Mesenteric fat pad (tissue), 1 donor: Measurements from ENCODE around the gene SLC4A11. TPM values are rescaled to one million over a fixed set of nuclear protein-coding genes. Genes with fewer than 3 reads are reported as not detected.

Experiments
- DNase-seq: peaks from one replicate; pipeline ENCODE4 v3.0.0-alpha.2; 2020; ENCODE audit warnings: low spot score
- long read RNA-seq: library from polyadenylated mRNA; unstranded; transcript quantifications from one replicate; pipeline ENCODE4 v2.0.0, GENCODE V29; 2020
- total RNA-seq: library from RNA; stranded (reverse); fragmentation: NEBNext Ultra II Directional; extraction: Animal tissue kit (Norgen Biotek cat#: 25700); gene quantifications from one replicate; pipeline ENCODE4 v1.2.1, GENCODE V29; 2021
- donor health status: DM: yes; HTN: yes; CAD: no.

The SLC4A11 gene
- total RNA-seq = 1.2 TPM
- long read RNA-seq = 0 reads

- no peak for DNase-seq
Measured at GRCh38 chr20:3239026-3239866, at the start of gene SLC4A11. TSS of gene SLC4A11 (minus strand) at chr20:3239190. CDS start at chr20:3239137, 53 bp downstream.

DNA sequence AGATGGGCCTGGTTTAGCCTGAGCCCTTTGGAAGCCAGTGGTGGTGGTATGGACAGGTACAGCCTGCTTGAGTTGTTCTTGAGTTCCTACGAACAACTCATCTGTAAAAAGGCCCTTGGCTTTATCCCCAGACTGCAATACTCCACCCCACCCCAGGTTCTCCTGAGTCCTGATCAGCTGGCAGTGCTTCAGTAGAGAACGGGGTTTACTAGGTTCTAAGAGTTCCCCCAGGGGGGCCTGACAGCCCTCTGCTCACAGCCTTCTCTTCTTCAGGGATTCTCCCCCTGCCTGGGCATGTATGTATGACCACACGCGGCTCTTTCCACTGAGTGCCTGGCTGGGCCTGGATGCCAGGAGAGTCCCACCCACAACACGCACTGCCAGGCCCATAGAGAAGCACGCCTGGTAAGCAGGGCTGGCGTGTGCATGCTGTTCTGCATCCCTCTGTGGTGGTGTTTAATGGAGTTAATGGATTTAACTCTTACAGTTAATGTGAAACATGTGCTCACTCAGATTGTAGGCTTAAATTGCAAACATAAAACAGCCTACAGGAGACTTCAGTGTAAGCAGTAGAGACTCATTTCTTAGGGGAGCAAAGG is 44.3 kb upstream of the SLC4A11 start:
- no peak for DNase-seq

DNA sequence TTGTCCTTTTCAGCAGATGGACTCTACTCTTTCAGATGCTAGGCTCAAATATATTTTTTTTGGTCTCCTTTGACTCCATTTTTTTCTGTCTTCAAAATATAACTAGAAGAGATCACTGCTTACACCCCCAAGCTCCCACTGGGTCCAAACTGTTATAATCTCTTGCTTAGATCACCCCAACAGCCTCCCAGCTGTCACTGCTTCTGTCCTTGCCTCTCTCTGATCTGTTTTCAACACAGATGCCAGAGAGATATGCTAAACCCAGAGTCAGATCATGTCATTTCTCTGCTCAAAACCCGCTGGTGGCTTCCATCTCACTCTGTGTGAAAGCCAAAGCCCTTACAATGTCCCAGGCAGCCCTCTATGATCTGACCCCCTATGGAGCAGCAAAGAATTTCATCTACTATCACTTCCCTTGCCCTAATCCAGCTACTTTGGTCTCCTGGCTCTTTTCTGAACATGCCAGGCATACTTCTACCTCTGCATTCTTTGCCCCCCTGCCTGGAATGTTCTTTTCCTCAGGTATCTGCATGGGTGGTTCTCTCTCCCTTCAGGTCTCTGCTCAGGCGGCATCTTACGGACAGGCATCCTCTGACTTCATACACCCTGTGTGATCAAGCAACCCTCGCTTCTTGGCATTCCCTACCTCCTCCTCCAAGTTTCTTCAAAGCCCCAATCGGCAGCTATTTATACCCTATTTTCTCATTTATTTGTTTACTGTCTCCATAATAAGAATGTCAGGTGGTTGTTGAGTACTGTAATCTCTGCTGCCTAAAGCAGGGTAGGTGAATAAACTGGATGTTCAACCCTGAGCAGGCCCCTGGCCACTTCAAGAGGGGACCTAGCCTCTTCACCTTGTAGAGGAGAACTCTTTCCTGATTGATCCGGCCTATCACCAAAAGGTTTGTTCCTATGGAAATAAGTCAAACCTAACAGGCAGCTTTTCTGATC is 43.6 kb upstream of the SLC4A11 start:
- DNase-seq = no peak

GRCh38 chr20:3281437-3281836 is 42.4 kb upstream of the SLC4A11 start:
- DNase-seq = no peak

DNA sequence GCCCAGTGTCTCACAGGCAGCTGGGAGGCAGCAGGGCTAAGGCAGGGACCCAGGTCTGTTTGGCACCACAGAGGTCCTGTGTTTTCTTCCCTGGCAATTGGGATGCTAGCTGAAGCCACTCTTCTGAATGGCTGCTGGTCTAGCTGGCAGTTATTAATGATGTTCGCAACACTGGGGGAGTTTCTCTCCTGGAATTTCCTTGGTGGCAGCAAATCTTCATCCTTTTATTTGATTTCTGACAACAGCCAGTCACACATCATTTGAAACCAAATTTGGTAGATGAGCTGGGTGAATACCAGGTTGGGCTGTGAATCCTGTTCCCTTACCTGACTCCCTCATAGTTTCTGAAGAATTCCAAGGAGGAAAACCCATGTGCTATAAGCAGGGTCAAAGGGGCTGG is 40.8 kb upstream of the SLC4A11 start:
- DNase-seq = no peak

DNA sequence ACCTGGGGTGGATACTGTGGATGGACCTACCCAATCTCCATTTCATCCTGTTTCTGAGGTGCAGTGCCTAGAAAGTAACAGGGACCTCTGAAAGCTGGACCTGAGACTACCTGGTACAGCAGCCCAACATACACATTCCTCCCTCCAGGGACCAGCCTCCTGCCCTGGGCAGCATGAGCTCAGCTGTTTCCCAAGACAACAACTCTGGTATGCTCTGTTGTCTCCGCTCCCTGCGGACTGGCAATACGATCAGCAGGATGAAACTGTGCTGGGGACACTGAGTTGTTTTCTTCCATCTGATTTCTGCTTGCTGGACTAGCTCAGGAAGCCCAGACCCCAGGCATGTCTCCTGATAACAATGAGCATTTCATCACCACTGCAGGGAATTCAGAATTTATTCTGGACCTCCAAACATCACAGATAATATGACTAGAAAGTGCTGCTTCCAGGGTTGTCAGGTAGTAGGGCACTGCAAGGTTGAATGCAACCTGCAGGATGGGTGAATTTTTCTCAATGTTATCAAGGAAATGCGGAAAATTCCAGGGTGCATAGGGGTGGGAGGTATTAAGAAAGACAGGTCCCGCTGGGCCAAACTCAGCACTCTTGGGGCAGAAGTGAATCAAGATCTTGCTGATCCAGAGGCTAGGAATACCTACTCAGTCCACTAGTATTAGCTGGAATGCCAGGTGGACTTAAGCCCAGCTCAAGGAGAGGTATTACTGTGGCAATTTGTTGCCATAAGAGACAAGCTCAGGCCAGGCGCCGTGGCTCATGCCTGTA is 38.9 kb upstream of the SLC4A11 start:
- no peak for DNase-seq

GRCh38 chr20:3276680-3277015 is 37.7 kb upstream of the SLC4A11 start:
- DNase-seq = no peak

GRCh38 chr20:3275966-3276679 is 37.1 kb upstream of the SLC4A11 start:
- no peak for DNase-seq

DNA sequence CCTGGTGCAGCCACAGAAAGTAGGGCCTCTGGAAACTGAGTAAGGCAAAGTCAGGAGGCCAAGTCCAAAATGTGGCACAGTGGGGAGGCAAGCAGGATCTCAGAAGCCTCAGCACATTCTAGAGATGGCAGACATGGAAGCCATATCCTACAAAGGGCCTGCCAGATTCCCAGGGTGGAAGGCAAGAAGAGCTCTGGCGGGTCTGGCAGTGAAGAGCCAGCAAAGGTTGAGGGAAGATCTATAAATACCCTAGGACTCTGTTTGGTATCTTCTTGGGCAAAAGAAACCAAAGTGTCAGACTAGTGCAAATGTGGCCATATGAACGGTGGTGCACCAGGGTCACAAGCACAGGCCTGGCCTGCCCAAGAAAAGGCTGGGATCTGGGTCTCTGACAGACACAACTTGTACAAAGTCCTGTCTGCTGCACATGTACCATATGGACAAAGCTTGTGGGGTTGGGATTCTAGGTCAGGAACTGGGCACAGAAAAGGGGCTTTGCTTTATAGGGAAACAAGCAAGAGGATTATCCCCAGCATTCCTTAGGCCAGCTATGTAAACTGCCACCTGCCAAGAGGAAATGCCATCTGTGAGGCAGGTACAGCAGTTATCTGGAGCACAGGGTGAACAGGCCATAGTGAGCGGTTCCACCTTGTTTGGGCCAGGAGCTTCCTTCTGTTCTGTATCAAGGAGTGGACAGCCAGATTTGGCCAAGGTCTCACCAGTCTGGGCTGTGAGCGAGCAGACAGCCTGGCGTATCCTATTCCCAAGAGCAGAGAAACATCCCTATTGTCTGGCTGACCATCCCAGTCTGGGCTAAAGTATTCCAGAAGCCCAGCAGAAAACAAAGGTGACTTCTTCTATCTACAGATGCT is 36.3 kb upstream of the SLC4A11 start:
- no peak for DNase-seq

GRCh38 chr20:3273371-3273770 is 34.4 kb upstream of the SLC4A11 start:
- no peak for DNase-seq

GRCh38 chr20:3270051-3270450 is 31.1 kb upstream of the SLC4A11 start:
- DNase-seq = no peak

DNA sequence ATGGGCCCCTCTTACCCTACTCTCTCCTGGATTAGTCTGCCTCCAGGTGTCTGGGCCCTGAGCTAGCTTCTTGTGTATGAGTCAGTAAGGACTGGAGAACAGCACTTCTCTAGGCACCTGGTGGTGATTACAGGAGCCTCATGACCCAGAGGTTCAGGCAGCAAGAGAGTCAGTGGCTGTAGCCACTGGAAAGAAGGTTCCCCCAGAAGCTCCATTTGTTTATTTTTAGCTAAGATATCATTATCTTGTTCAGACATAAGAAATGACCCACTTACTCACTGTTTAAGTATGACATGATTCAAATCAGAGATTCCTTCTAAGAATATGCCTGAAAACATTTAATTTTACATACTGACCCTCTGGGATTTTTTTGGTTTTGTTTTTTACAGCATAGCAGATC is 23.6 kb upstream of the SLC4A11 start:
- DNase-seq = no peak

DNA sequence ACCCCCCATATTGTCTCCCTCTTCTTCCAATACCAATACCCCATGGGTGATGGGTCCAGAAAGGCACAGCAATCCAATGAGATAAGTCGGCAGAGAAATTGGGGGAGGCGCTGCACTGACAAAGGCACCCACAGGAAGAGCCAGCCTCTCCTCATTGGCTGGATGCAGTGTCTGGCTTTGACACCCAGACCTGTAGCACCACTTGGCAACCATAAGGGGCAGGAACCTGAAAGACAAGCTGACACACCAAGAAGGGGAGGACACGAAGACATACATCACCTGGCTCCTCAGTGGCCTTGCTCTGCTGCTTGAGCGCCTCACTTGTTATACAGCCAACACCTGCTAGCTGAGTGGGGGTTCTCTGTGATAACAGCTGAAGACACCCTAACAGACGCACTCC is 19.4 kb upstream of the SLC4A11 start:
- no peak for DNase-seq

- DNase-seq = no peak
Measured at GRCh38 chr20:3255728-3256127, 16.7 kb upstream of the SLC4A11 start.

- no peak for DNase-seq
Measured at GRCh38 chr20:3251806-3252205, 12.8 kb upstream of the SLC4A11 start.

DNA sequence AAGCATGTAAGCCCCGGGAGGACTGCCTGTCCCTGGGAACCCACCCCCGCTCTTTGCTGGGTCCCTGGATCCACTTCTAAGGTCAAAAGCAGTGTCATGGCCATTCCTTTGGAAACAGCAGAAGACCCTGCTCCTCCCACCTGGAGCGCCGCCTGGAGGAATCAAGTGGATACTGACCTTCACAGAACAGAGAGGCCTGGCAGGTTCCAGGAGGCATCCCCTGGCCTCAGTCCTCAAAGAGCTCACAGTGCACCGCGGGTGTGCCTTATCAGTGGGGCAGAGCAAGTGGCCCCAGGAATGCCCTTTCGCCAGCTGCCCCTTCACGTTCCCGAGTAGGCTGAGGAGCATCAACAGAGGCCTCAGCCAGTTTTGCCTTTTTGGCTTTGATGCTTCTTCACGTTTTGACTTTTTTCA is 11.1 kb upstream of the SLC4A11 start:
- DNase-seq = no peak

DNA sequence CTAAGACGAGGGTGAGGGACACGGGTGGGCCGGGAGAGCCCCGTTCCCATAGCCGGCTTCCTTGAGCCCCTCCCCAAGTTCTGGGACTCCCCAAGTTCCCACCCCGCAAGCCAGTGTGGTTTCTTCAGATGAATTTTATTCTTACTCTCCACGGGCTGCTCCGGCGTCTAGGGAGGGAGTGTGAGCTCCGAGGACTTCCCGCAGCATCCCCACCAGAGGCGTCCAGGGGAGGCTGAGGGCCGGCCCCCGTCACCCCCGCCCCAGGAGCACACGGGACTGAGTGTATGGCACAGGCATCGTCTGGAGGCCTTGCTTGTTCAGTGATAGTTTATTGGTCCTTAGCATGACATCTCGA is 10.0 kb upstream of the SLC4A11 start:
- no peak for DNase-seq

DNA sequence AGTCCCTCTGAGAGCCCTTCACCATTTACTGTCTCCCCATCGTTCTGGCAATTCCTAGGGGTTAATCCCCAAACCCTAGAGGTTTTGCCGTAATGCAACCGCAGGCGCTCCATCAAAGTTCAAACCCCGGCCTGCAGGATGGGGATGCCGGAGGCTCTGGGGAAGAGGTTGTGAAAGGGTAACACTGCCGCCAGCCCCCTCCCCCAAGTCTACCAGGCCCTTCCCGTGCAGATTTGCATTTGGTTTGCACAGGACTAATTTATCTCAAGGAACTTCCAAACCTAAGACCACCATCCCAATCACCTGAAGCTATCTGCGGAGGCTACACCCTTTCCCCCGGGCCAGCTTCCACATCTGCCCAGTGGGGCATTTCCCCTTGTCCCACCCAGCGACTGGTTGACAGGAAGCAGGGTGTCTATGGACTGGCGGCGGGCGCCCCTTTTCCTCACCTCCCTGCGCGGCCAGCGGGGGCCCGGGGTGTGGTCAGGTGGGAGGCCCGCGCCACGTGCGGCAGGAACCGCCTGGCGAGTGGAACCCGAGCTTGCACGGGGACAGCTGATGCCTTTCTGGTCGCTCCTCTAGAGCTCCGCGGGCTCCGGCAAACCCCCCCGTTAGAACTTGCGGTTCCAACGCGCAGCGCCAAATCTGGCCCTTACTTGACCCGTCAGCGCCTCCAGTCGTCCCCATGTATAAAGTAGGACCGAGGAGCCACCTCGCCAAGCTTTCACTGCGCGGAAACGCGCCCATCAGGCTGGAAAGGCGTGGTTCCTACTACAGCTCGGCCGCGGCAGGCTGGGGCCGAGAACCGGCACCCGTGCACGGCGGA is 9.4 kb upstream of the SLC4A11 start:
- DNase-seq = no peak

GRCh38 chr20:3247638-3248037 is 8.6 kb upstream of the SLC4A11 start:
- no peak for DNase-seq
